IPS-18a (cell line): ENCODE results near the gene KANSL1.

ENCODE experiments used
- H3K27ac ChIP-seq: one replicate; pipeline ENCODE4 v1.5.1; 2013; ENCODE audit warnings: low read length
- H3K27me3 ChIP-seq: one replicate; pipeline ENCODE4 v1.6.1; 2013; ENCODE audit warnings: mild to moderate bottlenecking, low read length; ENCODE audit not compliant: control insufficient read depth, insufficient read depth
- H3K36me3 ChIP-seq: one replicate; pipeline ENCODE4 v1.6.1; 2013; ENCODE audit warnings: low read depth, low read length; ENCODE audit not compliant: control insufficient read depth
- H3K4me1 ChIP-seq: one replicate; pipeline ENCODE4 v1.6.1; 2013; ENCODE audit warnings: low read depth, low read length; ENCODE audit not compliant: control insufficient read depth
- H3K4me3 ChIP-seq: one replicate; pipeline ENCODE4 v1.5.1; 2013; ENCODE audit warnings: low read length
- H3K9ac ChIP-seq: one replicate; pipeline ENCODE4 v1.6.1; 2013; ENCODE audit warnings: mild to moderate bottlenecking, low read length, moderate library complexity
- H3K9me3 ChIP-seq: one replicate; pipeline ENCODE4 v1.6.1; 2013; ENCODE audit warnings: low read depth, low read length; ENCODE audit not compliant: control insufficient read depth

The KANSL1 gene

DNA sequence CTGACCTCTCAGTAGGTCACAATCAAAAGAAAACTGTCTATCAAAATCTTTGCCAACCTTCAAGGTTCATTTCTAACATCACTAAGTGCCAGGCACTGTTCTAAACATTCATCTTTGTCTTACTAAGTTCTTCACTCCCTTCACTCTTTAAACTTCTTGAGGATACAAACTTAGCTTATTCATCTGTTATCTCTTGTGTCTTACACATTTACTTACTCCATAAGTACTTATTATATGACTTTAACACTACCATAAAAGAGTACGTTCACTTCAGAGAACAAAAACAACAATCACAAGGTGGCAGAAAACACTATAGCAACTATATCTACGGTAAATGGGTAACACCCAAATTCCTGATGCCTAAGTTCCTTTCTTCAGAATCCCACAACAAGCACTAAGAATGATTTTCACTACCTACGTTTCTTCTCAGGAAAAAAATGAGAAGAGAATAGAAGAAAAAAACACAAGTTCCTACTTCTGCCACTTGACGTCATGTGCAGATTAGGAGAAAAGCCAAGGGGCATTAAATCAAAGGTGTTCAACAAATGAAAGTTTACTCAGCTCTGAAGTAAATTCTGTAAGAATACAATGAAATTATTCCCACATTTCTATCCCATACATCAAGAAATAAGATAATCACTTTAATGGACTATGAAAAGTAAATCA, 29.2 kb downstream of the KANSL1 start:
- no peak overlapping the region for H3K9ac ChIP-seq
- H3K4me1 ChIP-seq, result peaks cover 5% of the 10 kb centered on the region

GRCh38 chr17:46163316-46163715, 29.9 kb downstream of the KANSL1 start:
- Histone ChIP-seq H3K27me3 (no peaks in the 10 kb centered on the region), H3K9me3 (no peaks in the 10 kb centered on the region), H3K27ac (no peak overlapping the region), H3K4me3 (no peak overlapping the region), H3K9ac (no peak overlapping the region), H3K36me3 (no peaks in the 10 kb centered on the region), H3K4me1 (peaks cover 10% of the 10 kb centered on the region)

More for the DNA sequence above, 29.2 kb downstream of the KANSL1 start:
- Histone ChIP-seq H3K27me3 (no peaks in the 10 kb centered on the region), H3K9me3 (no peaks in the 10 kb centered on the region), H3K4me3 (no peak overlapping the region), H3K36me3 (peaks cover 3% of the 10 kb centered on the region), H3K27ac (no peak overlapping the region)

GRCh38 chr17:46162866-46163265, 30.4 kb downstream of the KANSL1 start:
- peaks cover 10% of the 10 kb centered on the region for H3K4me1 ChIP-seq
- H3K27ac ChIP-seq, result no peak overlapping the region
- H3K9me3 ChIP-seq, result no peaks in the 10 kb centered on the region
- no peak overlapping the region for H3K4me3 ChIP-seq
- H3K9ac ChIP-seq, result no peak overlapping the region
- H3K36me3 ChIP-seq, result no peaks in the 10 kb centered on the region
- H3K27me3 ChIP-seq, result no peaks in the 10 kb centered on the region

GRCh38 chr17:46160169-46160568, 33.1 kb downstream of the KANSL1 start:
- Histone ChIP-seq H3K9ac (no peak overlapping the region), H3K27me3 (no peaks in the 10 kb centered on the region), H3K4me3 (no peak overlapping the region), H3K27ac (no peak overlapping the region), H3K4me1 (peaks cover 18% of the 10 kb centered on the region), H3K9me3 (no peaks in the 10 kb centered on the region), H3K36me3 (no peaks in the 10 kb centered on the region)

DNA sequence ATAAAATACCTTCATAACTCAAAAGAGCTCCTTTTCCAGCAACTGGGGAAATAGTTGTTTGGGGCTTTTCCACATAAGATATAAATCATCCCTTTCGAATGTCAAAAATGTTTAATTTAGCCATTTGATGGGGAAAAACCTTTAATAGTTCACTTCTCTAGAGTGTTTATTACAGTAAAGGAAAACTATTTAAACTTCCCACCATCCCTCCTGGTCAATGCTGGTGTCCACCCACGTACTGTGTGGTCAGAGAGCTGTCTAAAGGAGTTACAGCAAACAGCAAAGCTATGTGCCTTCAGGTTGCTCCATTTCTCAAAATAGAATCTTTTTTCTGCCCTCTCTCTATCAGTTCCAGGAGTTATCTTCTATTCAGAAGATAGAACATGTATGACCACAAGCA, 33.5 kb downstream of the KANSL1 start:
- Histone ChIP-seq H3K36me3 (no peaks in the 10 kb centered on the region), H3K9me3 (no peaks in the 10 kb centered on the region), H3K4me3 (no peak overlapping the region), H3K9ac (no peak overlapping the region), H3K27me3 (no peaks in the 10 kb centered on the region), H3K4me1 (peaks cover 18% of the 10 kb centered on the region), H3K27ac (no peak overlapping the region)

- H3K27ac ChIP-seq, result no peak overlapping the region
- H3K9me3 ChIP-seq, result no peaks in the 10 kb centered on the region
- H3K9ac ChIP-seq, result no peak overlapping the region
- no peak overlapping the region for H3K4me3 ChIP-seq
- H3K4me1 ChIP-seq, result peaks cover 25% of the 10 kb centered on the region
- no peaks in the 10 kb centered on the region for H3K36me3 ChIP-seq
- no peaks in the 10 kb centered on the region for H3K27me3 ChIP-seq
Observed at GRCh38 chr17:46158323-46159296, 34.6 kb downstream of the KANSL1 start.

- H3K27ac ChIP-seq, result no peak overlapping the region
- H3K9me3 ChIP-seq, result no peaks in the 10 kb centered on the region
- H3K4me1 ChIP-seq, result peaks cover 36% of the 10 kb centered on the region
- no peaks in the 10 kb centered on the region for H3K36me3 ChIP-seq
- H3K27me3 ChIP-seq, result no peaks in the 10 kb centered on the region
- no peak overlapping the region for H3K4me3 ChIP-seq
- no peak overlapping the region for H3K9ac ChIP-seq
Observed at GRCh38 chr17:46157443-46158062, 35.7 kb downstream of the KANSL1 start.

DNA sequence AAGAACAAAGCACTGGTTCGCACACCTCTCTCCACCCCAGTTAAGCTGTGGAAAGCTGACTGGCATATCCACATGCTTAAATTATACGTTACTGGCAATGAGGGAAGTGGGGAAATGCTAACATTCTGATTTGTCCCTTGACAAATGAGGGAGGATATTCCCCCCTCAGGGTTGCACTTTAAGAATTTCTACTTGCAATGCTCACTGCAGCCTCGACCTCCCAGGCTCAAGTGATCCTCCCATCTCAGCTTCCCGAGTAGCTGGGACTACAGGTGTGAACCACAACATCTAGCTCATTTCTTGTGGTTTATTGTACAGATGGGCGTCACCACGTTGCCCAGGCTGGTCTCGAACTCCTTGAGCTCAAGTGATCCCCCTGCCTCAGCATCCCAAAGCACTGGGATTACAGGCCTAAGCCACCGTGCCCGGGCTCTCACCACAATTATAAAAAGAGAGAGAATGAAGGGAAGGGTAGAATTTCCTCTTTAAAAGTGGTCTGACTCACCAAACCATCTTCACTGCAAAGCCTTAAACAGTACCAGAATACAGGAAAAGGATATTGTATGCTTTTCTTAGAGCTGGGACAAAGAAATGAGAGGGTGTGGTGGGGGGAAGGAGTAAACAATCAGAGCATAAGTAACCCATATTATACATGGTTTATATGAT, 38.9 kb downstream of the KANSL1 start:
- peaks cover 40% of the 10 kb centered on the region for H3K4me1 ChIP-seq
- H3K4me3 ChIP-seq, result no peak overlapping the region
- no peaks in the 10 kb centered on the region for H3K9me3 ChIP-seq
- no peaks in the 10 kb centered on the region for H3K36me3 ChIP-seq
- H3K27me3 ChIP-seq, result no peaks in the 10 kb centered on the region
- no peak overlapping the region for H3K9ac ChIP-seq
- H3K27ac ChIP-seq, result no peak overlapping the region

GRCh38 chr17:46152423-46152822, 40.8 kb downstream of the KANSL1 start:
- Histone ChIP-seq H3K27me3 (no peaks in the 10 kb centered on the region), H3K27ac (no peak overlapping the region), H3K4me1 (peaks cover 31% of the 10 kb centered on the region), H3K4me3 (no peak overlapping the region), H3K9me3 (no peaks in the 10 kb centered on the region), H3K9ac (no peak overlapping the region), H3K36me3 (no peaks in the 10 kb centered on the region)

- peaks cover 25% of the 10 kb centered on the region for H3K4me1 ChIP-seq
- H3K9me3 ChIP-seq, result no peaks in the 10 kb centered on the region
- no peak overlapping the region for H3K4me3 ChIP-seq
- H3K27ac ChIP-seq, result peak overlapping the region; percentile 8
- H3K36me3 ChIP-seq, result no peaks in the 10 kb centered on the region
- no peak overlapping the region for H3K9ac ChIP-seq
- H3K27me3 ChIP-seq, result no peaks in the 10 kb centered on the region
Observed at GRCh38 chr17:46151762-46152161, 41.5 kb downstream of the KANSL1 start.
